ENCODE measurements around the gene LRRC8C.

LRRC8C gene

GRCh38 chr1:89673251-89673650 is 40.3 kb downstream of the LRRC8C start:
- H3K4me1 ChIP-seq (ENCODE audit: insufficient read depth, low read length, severe bottlenecking): peaks cover 41% of the 10 kb centered on the region
- H3K9ac ChIP-seq (ENCODE audit: low read length): no peak overlapping the region
- H4K20me1 ChIP-seq (ENCODE audit: insufficient read depth, low read length): no peaks in the 10 kb centered on the region
- H3K36me3 ChIP-seq (ENCODE audit: insufficient read depth, low read length): no peaks in the 10 kb centered on the region; the same call in 1 of the 2 replicates
- no peak overlapping the region for H3K27ac ChIP-seq (ENCODE audit: low read depth, low read length, poor library complexity, severe bottlenecking)
- H3K4me3 ChIP-seq (ENCODE audit: low read depth, low read length, poor library complexity, severe bottlenecking): no peak overlapping the region
- no peak overlapping the region for H2AFZ ChIP-seq (ENCODE audit: low read length)
- no peaks in the 10 kb centered on the region for H3K27me3 ChIP-seq (ENCODE audit: insufficient read depth, low read length)
- H3K4me2 ChIP-seq (ENCODE audit: low read length): no peak overlapping the region
- no peaks in the 10 kb centered on the region for H3F3A ChIP-seq (ENCODE audit: insufficient read depth, low read length)
- no peaks in the 10 kb centered on the region for H3K9me2 ChIP-seq (ENCODE audit: low read depth, low read length)
- H3K79me2 ChIP-seq (ENCODE audit: insufficient read depth, low read length): no peaks in the 10 kb centered on the region
- no peak for TF ChIP-seq CTCF (IDR thresholded peaks at IDR 0.05; ENCODE audit: low read length)
- TF ChIP-seq EZH2 (IDR thresholded peaks at IDR 0.05; ENCODE audit: borderline replicate concordance, low read length): no peak
- H3K9me3 ChIP-seq (ENCODE audit: low read length): no peaks in the 10 kb centered on the region

GRCh38 chr1:89675677-89676076 is 42.8 kb downstream of the LRRC8C start:
- no peaks in the 10 kb centered on the region; the same call in 1 of the 2 replicates for H3K36me3 ChIP-seq (ENCODE audit: insufficient read depth, low read length)
- H3K4me1 ChIP-seq (ENCODE audit: insufficient read depth, low read length, severe bottlenecking): peaks cover 18% of the 10 kb centered on the region
- no peak for TF ChIP-seq CTCF (IDR thresholded peaks at IDR 0.05; ENCODE audit: low read length)
- TF ChIP-seq EZH2 (IDR thresholded peaks at IDR 0.05; ENCODE audit: borderline replicate concordance, low read length): no peak
- H3K27me3 ChIP-seq (ENCODE audit: insufficient read depth, low read length): no peaks in the 10 kb centered on the region
- no peaks in the 10 kb centered on the region for H4K20me1 ChIP-seq (ENCODE audit: insufficient read depth, low read length)
- H3K9me3 ChIP-seq (ENCODE audit: low read length): no peaks in the 10 kb centered on the region
- no peaks in the 10 kb centered on the region for H3F3A ChIP-seq (ENCODE audit: insufficient read depth, low read length)
- H3K79me2 ChIP-seq (ENCODE audit: insufficient read depth, low read length): no peaks in the 10 kb centered on the region
- H3K9ac ChIP-seq (ENCODE audit: low read length): no peak overlapping the region
- H3K4me2 ChIP-seq (ENCODE audit: low read length): no peak overlapping the region
- no peak overlapping the region for H3K27ac ChIP-seq (ENCODE audit: low read depth, low read length, poor library complexity, severe bottlenecking)
- no peak overlapping the region for H3K4me3 ChIP-seq (ENCODE audit: low read depth, low read length, poor library complexity, severe bottlenecking)
- no peaks in the 10 kb centered on the region for H3K9me2 ChIP-seq (ENCODE audit: low read depth, low read length)
- no peak overlapping the region for H2AFZ ChIP-seq (ENCODE audit: low read length)

GRCh38 chr1:89681045-89681729 is 48.3 kb downstream of the LRRC8C start:
- Histone ChIP-seq H3K4me2 (ENCODE audit: low read length) (no peak overlapping the region), H4K20me1 (ENCODE audit: insufficient read depth, low read length) (no peaks in the 10 kb centered on the region), H3F3A (ENCODE audit: insufficient read depth, low read length) (no peaks in the 10 kb centered on the region), H3K9ac (ENCODE audit: low read length) (no peak overlapping the region), H3K79me2 (ENCODE audit: insufficient read depth, low read length) (no peaks in the 10 kb centered on the region), H3K4me3 (ENCODE audit: low read depth, low read length, poor library complexity, severe bottlenecking) (no peak overlapping the region), H3K9me2 (ENCODE audit: low read depth, low read length) (no peaks in the 10 kb centered on the region), H3K27ac (ENCODE audit: low read depth, low read length, poor library complexity, severe bottlenecking) (no peak overlapping the region), H2AFZ (ENCODE audit: low read length) (no peak overlapping the region), H3K27me3 (ENCODE audit: insufficient read depth, low read length) (no peaks in the 10 kb centered on the region), H3K4me1 (ENCODE audit: insufficient read depth, low read length, severe bottlenecking) (peaks cover 6% of the 10 kb centered on the region), H3K9me3 (ENCODE audit: low read length) (0 out of 2 replicates have a peak, but pooled peaks cover 6% of the 10 kb centered on the region), H3K36me3 (ENCODE audit: insufficient read depth, low read length) (no peaks in the 10 kb centered on the region)
- no peak for TF ChIP-seq EZH2 (IDR thresholded peaks at IDR 0.05; ENCODE audit: borderline replicate concordance, low read length)
- no peak for TF ChIP-seq CTCF (IDR thresholded peaks at IDR 0.05; ENCODE audit: low read length)

All from OCI-LY1 (cell line).